ENCODE data around the gene ARHGAP12.

- no peak for TF ChIP-seq CTCF (conservative IDR thresholded peaks at IDR 0.05 in 1 of 2, IDR thresholded peaks at IDR 0.05 in 1 of 2; ENCODE audit: extremely low read depth in 1 of 2, insufficient read depth in 1 of 2, low read depth in 1 of 2, low read length in 2 of 2)
- no peak for TF ChIP-seq EZH2 (IDR thresholded peaks at IDR 0.05; ENCODE audit: borderline replicate concordance, low read length)
These were observed 75.0 kb downstream of the ARHGAP12 start for GRCh38 chr10:31853629-31854028.

Data from mammary epithelial cell (primary cell).